MCF 10A (cell line): Measurements from ENCODE around the gene COL10A1. TPM values are rescaled to one million over a fixed set of nuclear protein-coding genes. Genes with fewer than 3 reads are reported as not detected.
"Not testable (repeated sequence)": the region's sequence is repeated elsewhere in the genome, so short reads cannot be mapped to it uniquely, and the experiment has no call there.

Experiments used
- BruUV-seq: library from RNA; stranded (reverse); fragments of 400-500 nt; replicated peaks from 2 replicates; lab custom pipeline; 2021; lab: Mats Ljungman, UMichigan
- CTCF ChIA-PET: fragments of 300-600 bp; sonication (Branson Sonifier 250); formaldehyde crosslinking; extraction: SDS; loops from one replicate; lab custom pipeline; 2021; ENCODE audit warnings: antibody characterized with exemption, inconsistent platforms; lab: Yijun Ruan, JAX
- POLR2A ChIA-PET: fragments of 300-600, 350-650 bp; sonication (Branson Sonifier 250); formaldehyde crosslinking; extraction: SDS; loops from one replicate; lab custom pipeline; 2020; ENCODE audit warnings: antibody characterized with exemption, inconsistent platforms; lab: Yijun Ruan, JAX
- DNase-seq: peaks from one replicate; pipeline ENCODE4 v3.0.0-alpha.2; 2018; ENCODE audit not compliant: unreplicated experiment
- H3K27ac Mint-ChIP-seq: one replicate; pipeline ENCODE4 v1.8.0; 2022; ENCODE audit warnings: mild to moderate bottlenecking, low read depth, mixed read lengths; ENCODE audit not compliant: unreplicated experiment
- H3K27me3 Mint-ChIP-seq: one replicate; pipeline ENCODE4 v1.8.0; 2022; ENCODE audit warnings: mixed read lengths; ENCODE audit not compliant: insufficient read depth, unreplicated experiment
- H3K36me3 Mint-ChIP-seq: one replicate; pipeline ENCODE4 v1.8.0; 2022; ENCODE audit warnings: mild to moderate bottlenecking, moderate library complexity, mixed read lengths; ENCODE audit not compliant: insufficient read depth, unreplicated experiment
- H3K4me1 Mint-ChIP-seq: one replicate; pipeline ENCODE4 v1.8.0; 2022; ENCODE audit warnings: mixed read lengths; ENCODE audit not compliant: insufficient read depth, unreplicated experiment
- H3K4me3 Mint-ChIP-seq: one replicate; pipeline ENCODE4 v1.8.0; 2022; ENCODE audit warnings: mild to moderate bottlenecking, moderate library complexity, mixed read lengths; ENCODE audit not compliant: unreplicated experiment
- H3K9me3 Mint-ChIP-seq: one replicate; pipeline ENCODE4 v1.8.0; 2022; ENCODE audit warnings: mixed read lengths; ENCODE audit not compliant: unreplicated experiment
- CTCF ChIP-seq: fragments of 200-600 bp; IDR thresholded peaks from one replicate; pipeline ENCODE4 v1.8.0; 2022; ENCODE audit warnings: antibody characterized with exemption, mild to moderate bottlenecking; ENCODE audit not compliant: unreplicated experiment
- intact Hi-C: fragments of 100-400 bp; cut with micrococcal nuclease; formaldehyde crosslinking; loops from 2 replicates; pipeline ENCODE4 v1.14.1; 2022
- total RNA-seq: library from RNA; stranded (reverse); gene quantifications from 2 replicates; pipeline ENCODE4 v1.2.3, GENCODE V29; 2022

Gene COL10A1
- total RNA-seq, 1 experiment from 2014 or later, result not detected

- intact Hi-C loops, result loop anchor here (5.0 kb wide), 1 partner anchor 1352 kb away; no protein-coding TSS in a partner anchor
- BruUV-seq, result no TSS peak
- peaks cover 16% of the 10 kb centered on the region for H3K9me3 Mint-ChIP-seq
- H3K27ac Mint-ChIP-seq, result no peak overlapping the region
- peaks cover 17% of the 10 kb centered on the region for H3K4me1 Mint-ChIP-seq
- no peak overlapping the region for H3K4me3 Mint-ChIP-seq
- H3K27me3 Mint-ChIP-seq, result no peaks in the 10 kb centered on the region
- ChIA-PET POLR2A (interaction anchor here (1.5 kb wide), 1 partner anchor 86 kb away, joined by 4 read pairs; no protein-coding TSS in a partner anchor), CTCF (interaction anchor here (0.6 to 0.7 kb wide), 2 partner anchors 14 to 121 kb away, joined by 3 to 4 read pairs; no protein-coding TSS in a partner anchor)
- H3K36me3 Mint-ChIP-seq, result peaks cover 5% of the 10 kb centered on the region
- no peak for TF ChIP-seq CTCF
- no peak for DNase-seq
These were observed 26.9 kb downstream of the COL10A1 start for GRCh38 chr6:116099036-116099435.

GRCh38 chr6:116096979-116097816 lies 28.7 kb downstream of the COL10A1 start:
- POLR2A ChIA-PET, result interaction anchor here (0.6 to 2.1 kb wide), 4 partner anchors 36 to 118 kb away, joined by 3 to 10 read pairs (median 6); partner anchors contain the start of gene FRK
- CTCF ChIA-PET, result interaction anchor here (0.6 to 3.7 kb wide), 21 partner anchors 10 to 229 kb away, joined by 3 to 88 read pairs (median 7); partner anchors contain the start of gene FRK
- Mint-ChIP-seq H3K27me3 (no peaks in the 10 kb centered on the region), H3K4me3 (no peak overlapping the region), H3K9me3 (peaks cover 16% of the 10 kb centered on the region), H3K27ac (no peak overlapping the region), H3K4me1 (peaks cover 10% of the 10 kb centered on the region), H3K36me3 (peaks cover 5% of the 10 kb centered on the region)
- DNase-seq, result no peak
- intact Hi-C loops, result loop anchor here (1.0 to 5.0 kb wide), 2 partner anchors 86 to 1350 kb away; no protein-coding TSS in a partner anchor
- TF ChIP-seq CTCF, result peak; percentile 64
- no TSS peak for BruUV-seq

GRCh38 chr6:116096048-116096759 lies 29.7 kb downstream of the COL10A1 start:
- ChIA-PET CTCF (interaction anchor here (0.6 to 3.7 kb wide), 23 partner anchors 9 to 1431 kb away, joined by 3 to 88 read pairs (median 6); partner anchors contain the start of gene FRK), POLR2A (interaction anchor here (0.6 to 2.1 kb wide), 4 partner anchors 36 to 792 kb away, joined by 3 to 10 read pairs (median 5); partner anchors contain the start of gene FRK)
- not testable (repeated sequence) for H3K4me3 Mint-ChIP-seq, H3K27ac Mint-ChIP-seq, H3K4me1 Mint-ChIP-seq, DNase-seq, H3K27me3 Mint-ChIP-seq, BruUV-seq, H3K36me3 Mint-ChIP-seq
- peaks cover 16% of the 10 kb centered on the region for H3K9me3 Mint-ChIP-seq
- intact Hi-C loops, result loop anchor here (5.0 kb wide), 1 partner anchor 1349 kb away; no protein-coding TSS in a partner anchor

GRCh38 chr6:116094041-116094440 lies 31.9 kb downstream of the COL10A1 start:
- Mint-ChIP-seq H3K27ac (no peak overlapping the region), H3K4me1 (peaks cover 2% of the 10 kb centered on the region), H3K9me3 (peaks cover 16% of the 10 kb centered on the region), H3K36me3 (no peaks in the 10 kb centered on the region), H3K27me3 (no peaks in the 10 kb centered on the region), H3K4me3 (no peak overlapping the region)
- ChIA-PET CTCF (interaction anchor here (0.7 to 1.8 kb wide), 2 partner anchors 33 to 83 kb away, joined by 4 to 8 read pairs; partner anchors contain the start of gene FRK), POLR2A (interaction anchor here (0.6 kb wide), 1 partner anchor 513 kb away, joined by 4 read pairs; no protein-coding TSS in a partner anchor)
- no peak for TF ChIP-seq CTCF
- intact Hi-C loops, result no loop called here
- no peak for DNase-seq
- BruUV-seq, result no TSS peak
